Stimulated activated CD4-positive, alpha-beta T cell treated with anti-CD3 and anti-CD28 coated beads, Interleukin-4, amount 100 ng/mL, for 48 hours (primary cell): ENCODE measurements around the gene KRT74.

Experiments used
- DNase-seq, 2 donors: peaks; one replicate each; pipeline ENCODE4 v3.0.0-alpha.2; 2020; ENCODE audit warnings: low read depth in 2 of 2

The KRT74 gene

GRCh38 chr12:52521175-52521567 is 52.5 kb downstream of the KRT74 start:
- DNase-seq = no peak

- DNase-seq = no peak
These were observed 53.6 kb downstream of the KRT74 start, which contains the start of gene KRT5 for GRCh38 chr12:52519826-52520662. Gene KRT5, minus strand, starts transcription at chr12:52520394. Its CDS starts 98 bp downstream, at chr12:52520296.

- no peak for DNase-seq
These were observed 54.3 kb downstream of the KRT74 start for GRCh38 chr12:52519387-52519703.

GRCh38 chr12:52518574-52519386 is 54.9 kb downstream of the KRT74 start:
- no peak for DNase-seq

GRCh38 chr12:52517888-52518287 is 55.8 kb downstream of the KRT74 start:
- DNase-seq = no peak

GRCh38 chr12:52517005-52517835 is 56.4 kb downstream of the KRT74 start:
- no peak for DNase-seq

- no peak for DNase-seq
These were observed 57.5 kb downstream of the KRT74 start for GRCh38 chr12:52515927-52516831.
